ENCODE results near the gene PCLO.

The PCLO gene

DNA sequence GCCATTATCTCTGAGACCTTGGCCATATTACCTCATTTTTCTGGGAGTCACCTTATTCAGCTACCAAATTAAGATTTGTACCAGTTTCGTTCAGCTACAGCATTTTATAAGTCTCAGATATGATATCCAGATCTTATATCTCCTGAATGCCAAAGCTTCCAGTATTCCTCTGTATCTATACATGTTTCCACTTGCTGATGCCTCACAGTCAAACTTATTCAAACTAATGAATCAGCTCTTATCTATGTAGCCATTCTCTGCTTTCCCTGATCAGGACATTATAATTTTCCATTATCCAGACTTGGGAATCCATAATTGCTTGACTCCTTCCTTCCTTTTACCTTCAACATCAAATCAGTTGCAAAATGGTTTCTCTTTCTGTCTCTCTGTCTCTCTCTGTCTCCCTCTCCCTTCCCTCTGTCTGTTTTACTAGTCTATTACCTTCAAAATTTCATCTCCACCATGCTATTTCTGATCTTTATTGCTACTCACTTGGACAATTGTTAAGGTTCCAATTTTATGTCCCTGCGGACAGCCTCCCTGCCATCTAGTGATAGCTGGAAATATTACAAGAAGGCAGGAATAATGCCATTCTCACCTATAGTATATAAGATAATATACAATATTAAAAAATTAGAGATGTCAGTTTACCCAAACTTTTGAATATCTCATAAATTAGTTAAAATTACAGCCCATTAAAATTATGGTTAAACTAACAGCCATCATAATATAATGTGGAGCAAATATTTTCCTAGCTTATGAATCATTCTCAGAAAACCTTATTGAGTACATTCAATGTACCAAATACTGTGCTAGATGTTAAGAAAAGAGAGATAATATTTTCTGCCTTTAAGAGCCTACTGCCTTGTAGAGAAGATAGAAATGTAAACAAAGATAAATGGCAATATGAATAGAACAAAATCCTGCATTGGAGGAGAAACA lies 89.8 kb downstream of the PCLO start:
- TF ChIP-seq, protein P1, sequence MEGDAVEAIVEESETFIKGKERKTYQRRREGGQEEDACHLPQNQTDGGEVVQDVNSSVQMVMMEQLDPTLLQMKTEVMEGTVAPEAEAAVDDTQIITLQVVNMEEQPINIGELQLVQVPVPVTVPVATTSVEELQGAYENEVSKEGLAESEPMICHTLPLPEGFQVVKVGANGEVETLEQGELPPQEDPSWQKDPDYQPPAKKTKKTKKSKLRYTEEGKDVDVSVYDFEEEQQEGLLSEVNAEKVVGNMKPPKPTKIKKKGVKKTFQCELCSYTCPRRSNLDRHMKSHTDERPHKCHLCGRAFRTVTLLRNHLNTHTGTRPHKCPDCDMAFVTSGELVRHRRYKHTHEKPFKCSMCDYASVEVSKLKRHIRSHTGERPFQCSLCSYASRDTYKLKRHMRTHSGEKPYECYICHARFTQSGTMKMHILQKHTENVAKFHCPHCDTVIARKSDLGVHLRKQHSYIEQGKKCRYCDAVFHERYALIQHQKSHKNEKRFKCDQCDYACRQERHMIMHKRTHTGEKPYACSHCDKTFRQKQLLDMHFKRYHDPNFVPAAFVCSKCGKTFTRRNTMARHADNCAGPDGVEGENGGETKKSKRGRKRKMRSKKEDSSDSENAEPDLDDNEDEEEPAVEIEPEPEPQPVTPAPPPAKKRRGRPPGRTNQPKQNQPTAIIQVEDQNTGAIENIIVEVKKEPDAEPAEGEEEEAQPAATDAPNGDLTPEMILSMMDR (IDR thresholded peaks at IDR 0.05), result peak; percentile 69

DNA sequence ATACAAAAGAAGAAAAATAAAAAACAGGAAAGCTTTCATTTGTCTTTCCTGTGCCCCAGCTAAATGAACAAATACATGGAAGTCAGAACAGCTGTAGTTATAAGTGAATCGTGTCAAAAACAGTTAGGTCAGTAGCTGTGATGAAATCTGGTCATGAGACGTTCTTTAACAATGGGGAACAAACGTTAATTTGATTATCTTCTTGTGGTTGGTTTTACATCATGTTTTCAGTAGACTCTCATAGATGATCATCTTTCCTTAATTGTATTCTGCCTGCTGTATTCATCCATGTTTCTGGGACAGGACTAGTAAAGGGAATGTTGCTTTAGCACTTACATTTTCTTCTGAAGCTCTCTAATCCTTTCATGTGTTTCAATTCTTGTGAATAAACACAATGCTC lies 97.0 kb downstream of the PCLO start:
- TF ChIP-seq, protein P1 (IDR thresholded peaks at IDR 0.05), result no peak

DNA sequence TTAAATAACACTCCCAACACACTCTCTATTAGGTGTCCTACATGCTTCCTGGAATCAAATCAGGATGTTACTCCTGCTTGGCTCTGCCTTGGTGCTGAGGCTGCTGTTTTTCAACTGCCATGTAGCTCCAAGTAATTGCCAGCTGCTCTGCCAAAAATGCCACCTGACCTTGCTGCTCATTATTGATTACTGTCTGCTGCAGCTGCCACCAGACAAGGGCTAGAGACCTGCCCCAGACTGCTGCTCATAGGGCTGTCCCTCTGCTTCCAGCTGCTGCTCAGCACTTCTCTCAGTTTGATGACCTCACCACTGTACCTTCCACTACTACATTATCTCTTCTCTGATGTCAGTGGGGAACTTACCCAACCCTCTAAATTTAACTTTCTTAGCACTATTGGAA lies 102.5 kb downstream of the PCLO start:
- TF ChIP-seq, protein P1 (IDR thresholded peaks at IDR 0.05), result no peak

DNA sequence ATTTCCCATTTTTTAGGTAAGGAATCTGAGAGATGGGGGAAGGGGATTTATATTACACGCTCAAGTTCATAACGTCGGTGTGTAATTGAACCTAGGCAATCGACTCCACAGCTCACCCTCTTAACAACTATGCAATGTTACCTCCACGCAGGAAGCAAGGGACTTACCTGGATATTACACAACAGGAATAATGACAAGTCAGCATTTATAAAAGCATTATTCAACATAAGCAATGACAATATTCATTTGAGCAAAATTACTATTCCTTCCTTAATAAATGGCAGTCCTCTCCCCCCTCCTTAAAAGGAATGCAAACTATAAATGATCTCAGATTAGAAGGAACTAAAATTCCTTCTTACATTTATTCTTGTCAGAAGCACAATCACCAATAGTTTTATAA lies 104.0 kb downstream of the PCLO start:
- TF ChIP-seq, protein P1 (IDR thresholded peaks at IDR 0.05), result no peak

DNA sequence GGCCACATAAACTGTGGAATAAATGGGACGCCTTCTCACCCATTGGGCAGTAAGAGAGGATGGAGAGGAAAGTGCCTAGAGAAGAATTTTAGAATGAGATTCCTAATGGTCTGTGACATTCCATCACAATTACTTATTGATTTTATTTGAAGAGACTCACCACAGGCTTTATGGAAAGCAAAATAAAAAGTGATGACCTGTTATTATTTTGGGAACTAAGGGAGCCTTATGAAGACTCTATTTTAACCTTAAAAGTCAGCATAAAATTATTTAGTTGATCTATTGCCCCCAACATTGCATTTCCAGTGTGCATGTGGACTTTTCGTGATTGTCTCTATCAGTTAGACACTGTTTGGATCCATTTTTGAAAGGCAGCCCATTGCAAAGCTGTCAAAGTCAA lies 107.5 kb downstream of the PCLO start:
- TF ChIP-seq, protein P1 (IDR thresholded peaks at IDR 0.05), result no peak

DNA sequence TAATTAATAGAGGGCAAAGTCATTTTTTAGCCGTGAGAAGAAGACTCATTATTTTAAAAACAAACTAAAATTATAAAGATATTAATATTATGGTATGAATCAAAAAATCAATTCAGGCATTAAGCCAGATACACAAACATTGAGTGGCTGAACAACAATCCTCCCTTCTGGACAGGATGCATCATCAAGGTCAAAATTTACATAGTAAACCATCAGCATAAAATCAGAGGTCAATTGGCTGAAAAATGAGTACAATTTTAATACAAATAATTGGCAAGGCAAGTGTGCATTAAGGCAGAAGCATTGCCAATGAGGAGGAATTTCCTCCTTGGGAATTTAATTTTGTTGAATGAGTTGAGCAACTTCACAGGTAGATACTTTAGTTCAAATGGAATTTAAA lies 108.2 kb downstream of the PCLO start:
- TF ChIP-seq, protein P1 (IDR thresholded peaks at IDR 0.05), result no peak

DNA sequence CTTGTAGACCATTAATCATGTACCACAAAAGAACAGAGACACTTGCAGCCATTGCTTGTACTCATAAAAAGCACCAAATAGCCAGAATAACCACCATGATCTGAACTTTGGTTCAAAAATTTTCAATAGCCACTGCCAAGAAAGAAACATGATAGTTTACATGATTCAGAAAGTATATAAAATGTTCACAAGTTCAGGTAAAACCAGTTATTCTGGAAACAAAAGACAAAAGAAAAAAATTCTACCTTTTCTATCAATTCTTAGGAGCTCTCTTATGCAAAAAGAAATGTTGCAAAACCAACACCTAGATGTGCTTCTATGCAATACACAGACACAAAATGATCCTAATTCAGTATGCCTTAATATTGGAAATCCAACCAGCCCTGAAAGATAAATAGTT lies 108.7 kb downstream of the PCLO start:
- TF ChIP-seq, protein P1 (IDR thresholded peaks at IDR 0.05), result no peak
